IPS DF 4.7 (cell line): ENCODE data around the gene UMPS.
"Not testable (repeated sequence)": the region's sequence is repeated elsewhere in the genome, so short reads cannot be mapped to it uniquely, and the experiment has no call there.

Source experiments
- DNase-seq: peaks from one replicate; pipeline ENCODE4 v3.0.0-alpha.2; 2013; ENCODE audit warnings: low spot score; ENCODE audit errors: extremely low read depth

Gene UMPS

GRCh38 chr3:124779751-124780191 lies 49.5 kb downstream of the UMPS start:
- DNase-seq, result no peak

DNA sequence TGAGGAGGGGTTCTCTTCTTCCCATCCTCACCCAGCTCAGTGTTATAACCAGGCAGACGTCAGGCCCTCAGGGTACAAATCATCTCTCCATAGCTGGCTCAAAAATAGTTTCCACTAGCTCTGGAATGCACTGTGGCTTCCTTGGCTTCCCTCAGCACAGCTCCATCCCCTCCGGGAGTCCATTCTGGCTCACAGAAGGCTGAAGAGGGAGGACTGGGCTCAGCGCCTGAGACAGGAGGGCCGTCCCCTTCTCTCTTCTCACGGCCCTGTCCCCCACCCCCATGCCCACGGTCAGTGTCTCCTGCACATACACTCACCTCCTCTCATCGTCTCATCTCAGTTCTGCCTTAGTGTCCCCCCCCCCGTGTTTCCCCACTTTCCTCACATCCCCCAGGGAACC lies 50.1 kb downstream of the UMPS start:
- DNase-seq, result no peak

- no peak for DNase-seq
Measured at GRCh38 chr3:124780761-124781475, 50.7 kb downstream of the UMPS start.

DNA sequence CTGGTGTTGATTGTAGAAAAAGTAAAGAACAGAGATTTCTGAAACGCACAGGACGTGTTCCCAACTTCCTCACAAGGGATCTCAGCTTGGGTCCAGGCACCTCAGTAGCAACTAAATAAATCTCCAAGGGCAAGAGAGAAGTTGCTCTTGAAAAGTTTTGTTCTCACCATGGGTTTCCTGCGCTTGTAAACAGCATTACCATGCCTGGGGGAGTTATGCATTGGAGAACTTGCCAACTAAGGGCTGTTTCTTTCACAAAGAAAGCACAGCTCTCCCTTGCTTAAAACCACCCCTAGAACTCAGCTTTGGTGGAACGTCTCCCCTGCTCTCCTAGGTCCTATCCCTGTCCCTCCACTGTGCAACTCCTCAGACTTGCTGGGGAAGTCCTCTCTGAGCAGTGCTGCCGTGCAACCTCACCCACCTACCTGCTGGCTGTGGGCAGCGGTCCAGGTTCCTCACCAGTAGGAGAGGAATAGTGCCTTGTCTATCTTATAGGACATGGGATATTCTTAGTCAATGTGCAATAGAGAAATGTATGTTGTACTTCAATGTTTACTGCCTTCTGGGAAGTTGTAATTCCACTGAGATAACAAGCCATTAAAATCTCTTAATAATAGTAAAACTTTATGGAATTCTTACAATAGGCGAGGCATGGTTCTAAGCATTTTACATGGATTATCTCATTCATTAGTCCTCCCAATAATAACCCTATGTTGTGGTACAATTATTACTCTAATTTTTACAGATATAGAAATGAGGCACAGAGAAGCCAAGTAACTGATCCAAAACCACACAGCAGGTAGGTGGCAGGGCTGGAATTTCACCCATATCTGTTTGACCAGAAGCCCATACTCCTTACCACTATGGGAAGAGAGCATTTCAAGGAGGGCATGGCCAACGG lies 51.5 kb downstream of the UMPS start:
- DNase-seq, result no peak

DNA sequence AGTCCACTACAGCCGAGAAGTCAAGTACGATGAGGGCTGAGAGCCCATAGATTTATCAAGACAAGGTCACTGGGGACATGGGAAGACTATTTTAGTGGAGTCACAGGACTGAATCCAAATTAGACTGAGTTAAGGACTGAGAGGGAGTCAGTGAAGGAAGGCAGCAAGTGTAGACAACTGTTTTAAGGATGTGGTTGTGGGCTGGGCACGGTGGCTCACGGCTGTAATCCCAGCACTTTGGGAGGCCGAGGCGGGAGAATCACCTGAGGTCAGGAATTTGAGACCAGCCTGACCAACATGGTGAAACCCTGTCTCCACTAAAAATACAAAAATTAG lies 52.1 kb downstream of the UMPS start:
- not testable (repeated sequence) for DNase-seq

- no peak for DNase-seq
Measured at GRCh38 chr3:124783696-124784095, 53.4 kb downstream of the UMPS start.

DNA sequence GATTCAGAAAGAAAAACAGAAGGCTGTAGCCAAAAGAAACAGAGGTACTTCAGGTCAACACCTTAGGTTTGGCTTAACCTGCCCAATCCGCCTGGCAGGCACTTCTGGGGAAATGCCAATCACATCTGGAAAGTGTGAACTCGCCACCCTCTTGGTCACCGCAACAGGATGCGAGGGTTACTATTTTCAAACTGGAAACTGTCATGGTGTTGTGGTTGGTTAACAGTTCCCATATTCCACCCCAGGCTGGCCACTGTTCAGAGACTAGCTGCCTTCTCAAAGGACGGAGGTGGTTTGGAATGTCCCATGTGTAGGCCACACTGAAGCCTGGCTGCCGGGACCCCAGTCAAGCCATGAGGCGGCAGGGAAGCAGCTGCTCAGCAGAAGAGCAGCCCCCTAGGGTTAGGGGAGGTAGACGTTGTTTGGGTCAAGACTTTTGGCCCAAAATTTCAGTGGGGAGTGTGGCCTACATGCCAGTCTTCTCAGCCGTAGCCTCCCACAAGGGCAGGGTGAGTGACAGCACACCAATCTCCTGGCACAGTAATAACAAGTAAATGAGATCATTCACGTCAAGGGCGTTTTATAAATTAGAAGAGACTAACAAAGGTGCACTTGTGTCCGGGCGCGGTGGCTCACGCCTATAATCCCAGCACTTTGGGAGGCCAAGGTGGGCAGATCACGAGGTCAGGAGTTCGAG lies 54.6 kb downstream of the UMPS start:
- no peak for DNase-seq

GRCh38 chr3:124785973-124786372 lies 55.7 kb downstream of the UMPS start:
- no peak for DNase-seq

DNA sequence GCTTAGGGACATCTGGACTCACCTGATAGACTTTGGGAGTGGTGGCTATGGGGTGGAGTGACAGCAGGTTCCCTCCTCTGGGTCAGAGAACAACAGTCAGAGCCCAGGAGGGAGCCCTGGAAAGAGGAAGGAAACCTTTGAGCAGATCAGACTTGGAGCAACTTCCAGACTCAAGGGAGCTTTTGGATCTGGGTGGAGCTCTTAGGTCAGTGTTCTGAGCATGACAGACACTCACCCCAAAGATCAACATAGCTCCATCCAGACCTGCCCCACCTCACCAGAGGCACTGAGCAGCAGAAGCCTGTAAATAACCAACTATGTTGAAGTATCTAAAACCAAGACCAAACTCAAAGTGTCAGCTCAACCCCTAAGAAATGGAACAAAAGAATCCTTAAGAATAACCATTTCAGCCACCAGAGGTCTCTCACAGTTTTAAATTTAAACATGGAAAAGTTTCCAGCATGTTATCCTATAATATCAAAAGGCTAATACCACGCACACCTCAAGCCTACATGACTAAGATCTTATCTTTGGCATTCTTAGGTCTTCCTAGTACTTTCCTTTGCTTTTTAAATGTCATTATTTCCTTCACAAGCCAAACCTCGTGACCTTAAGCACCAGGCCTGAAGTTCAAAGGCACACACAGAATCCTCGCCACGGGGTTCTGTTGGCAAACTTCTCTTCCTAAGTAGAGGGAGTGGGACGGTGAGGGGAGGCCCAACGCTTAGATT lies 56.4 kb downstream of the UMPS start:
- no peak for DNase-seq

DNA sequence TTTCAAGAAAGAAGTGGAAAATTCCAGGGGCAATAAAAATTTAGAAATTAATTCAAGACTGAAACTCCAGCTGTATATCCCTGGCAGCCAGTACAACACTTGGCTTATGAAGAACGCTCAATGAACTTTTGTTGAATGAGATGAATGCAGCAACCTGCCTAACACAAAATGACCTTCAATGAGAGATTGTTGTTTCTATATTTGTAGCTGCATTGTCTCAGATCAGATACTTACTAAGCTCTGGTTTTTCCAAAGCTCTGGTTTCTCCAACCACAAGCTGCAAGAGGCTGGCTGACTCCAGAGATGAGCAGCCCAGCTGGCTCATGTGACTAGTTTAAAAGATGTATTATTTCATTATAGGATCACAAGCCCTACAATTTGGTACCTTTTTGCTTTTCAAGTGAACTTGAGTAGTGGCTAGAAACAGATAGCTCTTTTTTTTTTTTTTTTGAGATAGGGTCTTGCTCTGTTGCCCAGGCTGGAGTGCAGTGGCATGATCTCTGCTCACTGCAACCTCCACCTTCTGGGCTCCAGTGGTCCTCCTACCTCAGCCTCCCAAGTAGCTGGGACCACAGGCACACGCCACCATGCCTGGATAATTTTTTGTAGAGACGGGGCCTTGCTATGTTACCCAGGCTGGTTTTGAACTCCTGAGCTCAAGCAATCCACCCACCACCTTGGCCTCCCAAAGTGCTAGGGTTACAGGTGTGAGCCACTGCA lies 57.4 kb downstream of the UMPS start:
- no peak for DNase-seq

DNA sequence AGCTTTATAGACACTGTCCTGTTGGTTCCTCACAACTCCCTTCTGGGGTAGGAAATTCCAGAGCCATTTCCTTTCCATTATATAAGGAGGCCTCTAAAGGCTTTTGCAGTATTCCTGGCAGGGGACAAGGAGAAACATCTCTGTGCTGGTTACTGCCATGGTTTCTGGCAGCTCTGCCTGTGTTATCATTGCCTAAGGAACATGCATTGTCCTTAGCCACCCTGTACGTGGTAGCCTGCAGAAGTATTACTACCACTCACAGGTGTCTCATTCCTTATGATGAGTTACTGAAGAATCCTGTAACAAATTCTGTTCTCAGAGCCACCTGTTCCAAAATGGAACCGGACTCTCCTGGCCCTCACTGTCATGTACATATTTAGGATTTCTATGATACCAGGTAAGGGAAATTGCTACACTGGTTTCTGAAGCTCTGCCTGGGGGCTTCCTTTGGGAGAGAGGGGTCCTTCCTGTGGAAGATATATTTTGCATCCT lies 58.0 kb downstream of the UMPS start:
- DNase-seq, result no peak

DNA sequence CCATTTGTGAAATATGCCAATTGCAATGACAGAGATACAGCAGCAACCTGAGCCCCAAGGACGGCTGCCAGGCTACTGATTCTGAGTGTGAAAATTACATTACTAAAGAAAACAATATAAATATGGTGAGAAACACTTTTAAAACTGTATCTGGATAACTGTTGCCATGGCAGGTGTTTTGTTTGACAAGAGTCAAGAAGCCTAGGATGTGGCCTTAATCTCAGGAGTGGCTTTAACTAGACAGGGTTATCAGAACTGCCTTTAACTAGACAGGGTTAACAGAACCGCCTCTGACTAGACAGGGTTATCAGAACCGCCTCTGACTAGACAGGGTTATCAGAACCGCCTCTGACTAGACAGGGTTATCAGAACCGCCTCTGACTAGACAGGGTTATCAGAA lies 58.9 kb downstream of the UMPS start:
- not testable (repeated sequence) for DNase-seq

DNA sequence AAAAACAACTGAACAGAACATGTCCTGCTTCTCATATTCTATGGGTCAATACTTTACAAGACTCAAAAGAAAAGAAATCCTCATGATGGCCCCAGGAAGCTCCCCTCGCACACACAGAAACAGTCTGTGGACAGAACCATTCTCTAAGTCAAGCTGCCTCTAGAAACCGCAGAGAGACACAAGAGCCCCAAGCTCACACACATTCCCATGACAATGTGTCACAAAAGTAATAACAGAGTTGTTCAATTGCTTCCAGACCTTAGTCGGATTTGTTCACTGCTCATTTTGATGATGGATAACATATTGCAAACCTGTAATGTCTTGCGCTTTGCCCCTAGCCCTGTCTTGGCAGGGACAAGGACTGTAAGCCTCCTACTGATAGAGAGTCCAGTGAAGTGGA lies 60.9 kb downstream of the UMPS start:
- DNase-seq, result no peak

DNA sequence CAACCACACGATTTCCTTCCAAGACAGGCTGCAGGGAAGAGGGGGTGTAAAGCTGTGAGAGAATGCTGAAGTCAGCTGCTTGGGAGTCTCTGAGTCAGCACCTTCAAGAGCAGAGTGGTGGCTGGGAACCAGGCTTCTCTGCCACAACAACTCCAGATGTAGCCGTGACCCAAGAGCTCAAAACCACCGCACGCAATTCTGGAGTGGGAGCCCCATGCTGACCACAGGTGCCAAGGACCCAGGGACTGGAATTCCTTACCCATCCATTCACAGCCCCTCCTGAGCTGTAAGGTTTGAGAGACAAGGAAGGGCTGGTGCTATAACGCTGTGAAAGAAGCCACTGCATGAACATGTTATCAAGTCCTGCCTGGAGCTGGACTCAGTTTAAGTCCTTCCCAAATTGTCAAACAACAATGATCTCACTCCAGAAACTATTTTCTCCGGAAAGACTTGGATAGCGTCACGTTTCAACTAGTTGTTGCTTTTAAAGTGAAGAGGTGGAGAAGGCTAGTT lies 61.4 kb downstream of the UMPS start:
- no peak for DNase-seq

GRCh38 chr3:124792341-124793040 lies 62.2 kb downstream of the UMPS start:
- no peak for DNase-seq

- DNase-seq, result no peak
Measured at GRCh38 chr3:124793054-124793739, 62.9 kb downstream of the UMPS start.

GRCh38 chr3:124796477-124796876 lies 66.2 kb downstream of the UMPS start:
- DNase-seq, result no peak

- no peak for DNase-seq
Measured at GRCh38 chr3:124797426-124797945, 67.2 kb downstream of the UMPS start.
